Activated CD8-positive, alpha-beta memory T cell treated with anti-CD3 and anti-CD28 coated beads for 4 hours (primary cell): ENCODE results near the gene CD38.
"Not testable (repeated sequence)": the region's sequence is repeated elsewhere in the genome, so short reads cannot be mapped to it uniquely, and the experiment has no call there.

Source experiments
- DNase-seq, 2 donors: peaks; one replicate each; pipeline ENCODE4 v3.0.0-alpha.2; 2020; ENCODE audit warnings: low read depth in 2 of 2

Gene CD38

DNA sequence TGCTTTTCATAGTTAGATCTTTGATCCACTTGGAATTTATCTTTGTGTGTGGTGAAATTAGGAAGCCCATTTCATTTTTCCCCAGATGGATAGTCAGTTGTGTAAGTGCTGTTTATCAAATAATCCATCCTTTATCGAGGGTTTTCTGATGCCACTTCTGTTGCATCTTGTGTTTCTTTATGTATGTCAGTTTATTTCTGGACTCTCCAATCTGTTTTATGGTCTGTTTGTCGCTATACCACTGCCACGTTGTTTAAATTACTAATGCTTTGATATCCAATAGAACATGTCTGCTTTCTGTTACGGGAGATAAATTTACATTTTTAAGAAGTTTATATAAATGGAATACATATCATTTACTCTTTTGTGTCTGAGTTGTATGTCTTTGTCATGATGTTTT is 21.0 kb downstream of the CD38 start:
- no peak for DNase-seq

DNA sequence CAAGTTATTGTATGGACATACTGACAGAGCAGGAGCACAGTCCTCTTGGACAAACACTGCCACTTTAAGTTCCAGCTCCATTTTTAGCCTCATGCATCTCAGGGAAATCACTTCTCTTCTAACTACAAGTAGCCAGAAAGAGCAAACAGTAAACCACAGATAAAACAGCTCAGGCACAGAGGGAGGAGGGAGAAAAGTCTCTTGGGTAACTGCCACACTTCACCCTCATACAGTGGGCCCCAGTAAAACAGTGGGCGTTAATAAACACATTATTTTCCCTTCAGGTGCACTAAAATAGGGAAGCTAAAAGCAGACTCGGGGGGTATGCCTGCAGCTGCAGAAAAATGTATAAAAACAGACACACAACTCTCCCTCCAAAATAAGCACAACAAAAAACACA is 21.6 kb downstream of the CD38 start:
- DNase-seq, result no peak

DNA sequence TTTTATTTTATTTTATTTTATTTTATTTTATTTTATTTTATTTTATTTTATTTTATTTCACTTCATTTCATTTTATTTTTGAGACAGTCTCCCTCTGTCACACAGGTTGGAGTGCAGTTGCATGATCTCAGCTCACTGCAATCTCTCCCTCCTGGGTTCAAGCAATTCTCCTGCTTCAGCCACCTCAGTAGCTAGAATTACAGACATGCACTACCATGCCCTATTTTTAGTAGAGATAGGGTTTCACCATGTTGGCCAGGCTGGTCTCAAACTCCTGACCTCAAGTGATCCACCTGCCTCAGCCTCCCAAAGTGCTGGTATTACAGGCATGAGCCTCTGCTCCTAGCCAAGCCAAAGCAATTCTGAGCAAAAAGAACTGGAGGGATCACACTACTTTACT is 24.4 kb downstream of the CD38 start:
- not testable (repeated sequence) for DNase-seq

DNA sequence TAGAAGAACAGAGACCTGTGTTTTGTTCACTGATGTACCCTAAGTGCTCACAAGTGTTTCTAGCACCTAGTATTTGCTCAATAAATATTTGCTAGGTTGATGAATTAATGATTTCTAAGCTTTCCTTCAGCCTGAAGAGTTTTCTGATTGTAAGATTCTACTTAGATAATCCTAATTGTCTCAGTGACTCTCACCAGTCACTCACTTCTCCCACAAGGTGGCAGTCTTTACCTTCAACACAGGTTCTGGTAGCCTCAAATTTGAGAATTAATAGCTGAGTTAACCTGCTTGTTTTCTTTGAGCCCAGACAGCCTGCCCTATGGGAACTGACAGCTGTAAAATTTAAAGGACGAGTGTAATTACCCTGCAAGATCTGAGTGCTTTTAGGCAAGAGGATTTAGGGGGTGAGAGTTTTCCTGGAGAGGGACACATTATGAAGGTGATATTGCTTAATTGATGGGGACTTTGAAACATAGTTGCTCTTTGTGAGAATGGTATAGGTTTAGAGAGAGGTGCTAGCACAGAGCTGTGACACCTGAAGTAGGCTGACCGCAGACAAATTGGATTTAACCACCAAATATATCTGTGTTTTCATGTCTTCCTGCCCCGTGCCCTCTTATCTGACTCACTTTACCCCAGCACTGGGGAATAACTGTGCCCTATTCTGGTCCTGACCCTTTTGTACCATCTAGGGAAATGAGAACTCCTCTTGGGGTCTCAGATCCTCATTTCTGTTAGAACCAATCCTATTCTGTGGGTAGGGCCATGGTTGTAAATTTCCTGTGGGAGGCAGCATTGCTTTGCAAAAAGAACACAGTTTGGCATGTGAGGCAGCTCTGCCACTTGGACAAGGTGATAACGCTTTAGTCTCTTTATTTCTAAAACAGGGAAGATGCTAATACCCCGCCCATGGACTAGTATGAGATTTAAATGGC is 27.7 kb downstream of the CD38 start:
- DNase-seq, result peak in 1 of 2 donors; percentile 27

DNA sequence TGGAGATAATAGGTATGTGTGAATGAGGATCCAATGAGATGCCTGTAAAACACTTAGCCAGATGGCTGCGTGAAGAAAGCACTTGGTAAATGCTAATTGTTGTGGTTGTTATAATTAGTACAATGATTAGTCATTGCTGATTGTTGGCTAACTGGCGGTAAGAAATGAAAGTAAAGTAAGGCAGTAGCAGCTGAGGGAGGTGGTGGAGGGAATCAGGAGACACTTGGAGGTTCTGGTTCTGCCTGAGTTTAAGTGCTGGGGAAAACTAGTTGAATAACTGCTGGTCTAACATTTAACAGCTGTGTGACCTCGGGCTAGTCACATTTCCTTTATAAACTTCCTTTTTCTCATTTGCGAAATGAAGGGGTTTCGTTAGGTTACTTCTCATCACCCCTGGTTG is 30.9 kb downstream of the CD38 start:
- DNase-seq, result no peak

DNA sequence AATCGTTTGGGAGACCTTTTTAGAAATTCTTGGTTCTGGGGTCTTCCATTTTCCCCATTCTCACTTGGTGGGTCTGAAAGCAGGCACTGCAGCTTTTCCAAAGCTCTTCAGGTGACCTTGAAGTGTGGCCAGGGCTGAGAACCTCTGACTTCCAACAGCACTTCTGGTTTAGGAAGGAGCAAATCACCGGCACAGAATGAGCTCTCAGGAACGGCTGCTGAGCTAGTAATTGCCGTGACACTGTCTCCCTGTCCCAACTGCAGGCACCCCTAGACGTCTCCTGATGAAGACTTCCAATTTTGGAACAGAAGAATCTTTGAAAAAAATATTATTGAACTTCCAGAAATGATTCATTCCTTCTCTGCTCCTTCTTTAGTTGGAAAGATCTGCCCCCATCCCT is 31.3 kb downstream of the CD38 start:
- DNase-seq, result no peak

DNA sequence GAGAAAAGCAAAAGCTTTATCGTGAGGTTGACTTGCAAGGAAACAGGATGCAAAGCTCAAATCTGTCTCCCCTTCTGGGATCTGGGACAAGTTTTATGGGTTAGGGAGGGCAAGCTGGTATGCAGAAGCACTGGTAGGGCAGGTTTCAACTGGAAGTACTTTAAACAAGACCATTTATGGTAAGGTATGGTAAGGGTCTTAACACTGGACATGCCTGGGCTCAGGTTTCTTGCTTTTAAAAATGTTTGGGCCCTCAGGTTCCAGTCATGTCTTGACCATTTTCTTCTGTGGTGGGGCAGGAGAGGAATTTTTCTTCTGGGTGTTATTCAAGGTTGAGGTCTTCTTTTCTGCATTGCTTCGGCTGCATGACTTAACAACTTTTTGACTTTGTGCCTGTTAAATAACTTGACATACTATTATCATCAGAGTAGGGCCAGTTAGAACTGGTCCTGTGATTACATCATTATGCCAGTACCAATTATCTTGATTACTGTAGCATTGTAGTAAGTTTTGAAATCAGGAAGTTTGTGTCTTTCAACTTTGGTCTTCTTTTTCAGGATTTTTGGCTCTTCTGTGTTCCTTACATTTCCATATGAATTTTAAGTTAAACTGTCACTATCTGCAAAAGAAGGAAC is 33.7 kb downstream of the CD38 start:
- DNase-seq, result no peak

DNA sequence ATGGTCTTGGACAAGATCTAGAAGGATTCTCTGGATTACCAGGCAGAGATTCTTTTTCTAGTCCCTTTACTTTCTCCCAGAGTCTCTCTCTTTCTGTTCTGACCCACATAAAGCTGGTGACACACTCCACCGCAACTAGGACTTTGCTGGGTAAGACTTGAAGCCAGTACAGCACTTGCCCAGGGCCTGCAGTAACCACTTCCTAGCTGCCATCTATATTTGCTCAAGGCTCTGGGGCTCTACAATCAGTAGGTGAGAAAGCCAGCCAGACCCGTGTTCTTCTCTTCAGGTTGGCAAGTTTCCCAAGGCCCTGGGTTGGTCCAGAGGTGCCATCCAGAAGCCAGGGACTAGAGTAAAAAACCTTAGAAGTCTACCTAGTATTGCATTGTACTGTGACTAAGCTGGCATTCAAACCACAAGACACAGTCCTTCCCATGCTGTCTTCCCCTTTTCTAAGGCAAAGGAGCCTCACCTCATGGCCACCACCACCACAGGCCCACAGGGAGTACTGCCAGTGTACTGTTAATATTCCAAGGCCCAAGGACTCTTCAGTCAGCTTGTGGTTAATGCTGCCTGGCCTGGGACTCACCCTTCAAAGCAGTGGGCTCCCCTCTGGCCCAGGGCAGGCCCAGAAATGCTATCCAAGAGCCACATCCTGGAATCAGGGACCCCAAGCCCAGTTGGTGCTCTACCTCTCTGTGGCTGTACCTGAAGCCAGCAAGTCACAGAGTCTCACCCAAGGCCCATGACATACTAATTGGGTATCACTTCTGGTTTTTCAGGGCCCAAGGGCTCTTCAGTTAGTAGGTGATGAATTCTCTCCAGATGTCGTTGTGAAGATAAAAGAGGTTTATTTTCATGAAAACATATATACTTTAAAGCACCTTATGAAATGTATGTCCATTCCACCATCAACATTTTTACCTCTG is 54.7 kb downstream of the CD38 start:
- DNase-seq, result no peak

DNA sequence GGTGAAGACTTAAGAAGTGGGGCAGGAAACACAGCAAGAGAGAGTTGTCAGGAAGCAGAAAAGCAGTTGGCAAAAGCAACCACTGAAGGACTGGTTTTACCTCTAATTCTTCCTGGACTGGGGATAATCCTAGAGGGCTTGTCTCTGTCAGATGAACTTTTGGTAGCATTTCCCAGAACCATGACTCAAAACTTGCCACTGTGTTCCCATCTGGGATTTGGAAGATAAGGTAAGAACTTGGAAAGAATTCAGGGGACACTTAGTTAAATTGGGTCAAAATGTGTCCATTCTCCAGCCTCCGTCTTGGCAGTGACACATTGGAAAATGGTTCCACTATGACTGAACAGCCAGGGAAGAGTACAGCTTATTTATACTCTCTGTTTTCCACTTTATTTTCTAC is 55.7 kb downstream of the CD38 start:
- no peak for DNase-seq

DNA sequence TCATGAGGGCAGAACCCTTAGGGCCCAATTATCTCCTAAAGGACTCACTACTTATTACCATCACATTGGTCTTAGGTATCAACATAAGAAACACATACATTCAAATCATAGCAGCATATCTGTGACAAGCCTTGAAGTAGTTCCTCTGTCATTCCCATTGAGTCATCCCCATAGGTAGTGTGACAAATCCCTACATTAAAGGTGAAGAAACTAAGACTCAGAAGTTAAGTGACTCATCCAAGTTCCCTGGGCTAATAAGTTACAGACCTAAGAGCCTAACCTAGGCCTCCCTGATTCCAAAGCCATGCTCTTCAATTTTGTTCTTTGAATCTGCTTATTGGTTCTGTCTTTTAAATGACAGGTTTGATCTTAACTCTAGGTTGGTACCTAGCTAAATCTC is 58.2 kb downstream of the CD38 start:
- DNase-seq, result no peak

DNA sequence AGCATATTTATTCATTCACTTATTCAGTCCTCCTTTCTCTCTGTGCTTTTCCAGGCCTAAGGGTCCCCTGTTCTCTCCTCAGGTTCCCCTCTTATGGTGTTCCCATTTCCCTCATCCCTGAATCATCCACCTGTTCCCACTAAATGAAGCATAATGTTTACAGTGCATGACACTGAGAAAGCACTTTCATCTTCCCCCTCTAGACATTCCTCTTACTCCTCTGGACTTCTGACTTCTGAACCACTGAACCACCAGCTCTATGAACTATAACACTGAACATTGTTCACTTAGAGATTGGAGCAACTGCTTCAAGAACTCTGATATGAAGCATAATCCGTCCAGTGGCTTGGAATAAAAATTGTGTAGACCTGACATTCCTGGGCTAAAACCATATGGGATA is 59.5 kb downstream of the CD38 start:
- no peak for DNase-seq

DNA sequence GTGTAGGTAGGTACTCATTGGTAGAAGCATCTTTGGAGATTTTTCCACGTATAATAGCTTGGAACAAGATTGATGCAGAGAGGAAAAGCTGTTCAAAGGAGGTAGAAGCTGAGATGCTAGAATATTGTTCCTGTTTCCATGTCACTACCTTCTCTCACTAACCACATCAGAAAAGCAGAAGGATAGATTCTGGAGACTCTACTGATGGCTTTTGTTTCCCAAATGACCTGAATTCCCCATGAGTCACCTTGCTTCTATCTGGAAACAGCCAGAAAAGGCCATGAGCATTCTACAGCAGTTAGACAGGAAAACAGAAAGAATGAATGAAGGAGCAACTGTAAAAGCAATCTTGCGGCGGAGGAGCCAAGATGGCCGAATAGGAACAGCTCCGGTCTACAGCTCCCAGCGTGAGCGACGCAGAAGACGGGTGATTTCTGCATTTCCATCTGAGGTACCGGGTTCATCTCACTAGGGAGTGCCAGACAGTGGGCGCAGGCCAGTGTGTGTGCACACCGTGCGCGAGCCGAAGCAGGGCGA is 63.1 kb downstream of the CD38 start:
- DNase-seq, result not testable (repeated sequence)

DNA sequence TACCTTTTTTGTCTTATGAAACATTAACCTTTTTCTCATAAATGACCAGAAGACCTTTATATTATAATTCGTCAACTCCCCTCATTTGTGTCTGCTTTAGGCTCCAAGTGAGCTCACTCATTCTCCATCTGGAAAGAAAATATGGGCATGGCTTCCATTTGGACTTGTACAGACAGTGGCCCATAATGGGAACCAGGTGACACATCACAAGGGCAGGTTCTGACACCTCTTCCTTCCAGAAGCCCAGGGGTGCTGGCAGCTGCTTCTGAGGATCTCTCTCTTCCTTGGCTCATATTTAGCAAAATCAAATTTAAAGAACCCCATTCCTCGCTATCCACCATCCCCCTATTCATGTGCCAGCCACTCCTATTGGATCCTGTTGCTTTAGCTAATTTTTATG is 69.6 kb downstream of the CD38 start:
- no peak for DNase-seq

DNA sequence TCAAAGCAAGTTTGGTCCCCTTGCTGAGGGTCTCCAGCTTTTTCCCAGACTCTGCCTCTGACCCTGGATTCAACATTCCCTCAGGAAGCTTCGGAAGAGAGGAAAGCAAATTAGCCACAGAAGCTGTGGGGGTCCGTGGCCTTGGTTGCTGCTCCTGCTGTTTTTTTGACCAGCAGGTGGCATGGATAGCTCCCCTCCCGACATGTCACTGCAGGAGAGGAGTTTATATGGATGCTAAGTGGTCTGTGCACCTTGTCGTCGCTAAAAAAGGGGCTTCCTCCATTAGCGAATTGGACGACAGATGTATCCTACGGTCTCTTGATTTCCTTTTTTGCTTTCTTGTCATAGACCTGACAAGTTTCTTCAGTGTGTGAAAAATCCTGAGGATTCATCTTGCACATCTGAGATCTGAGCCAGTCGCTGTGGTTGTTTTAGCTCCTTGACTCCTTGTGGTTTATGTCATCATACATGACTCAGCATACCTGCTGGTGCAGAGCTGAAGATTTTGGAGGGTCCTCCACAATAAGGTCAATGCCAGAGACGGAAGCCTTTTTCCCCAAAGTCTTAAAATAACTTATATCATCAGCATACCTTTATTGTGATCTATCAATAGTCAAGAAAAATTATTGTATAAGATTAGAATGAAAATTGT is 70.2 kb downstream of the CD38 start:
- DNase-seq, result no peak

DNA sequence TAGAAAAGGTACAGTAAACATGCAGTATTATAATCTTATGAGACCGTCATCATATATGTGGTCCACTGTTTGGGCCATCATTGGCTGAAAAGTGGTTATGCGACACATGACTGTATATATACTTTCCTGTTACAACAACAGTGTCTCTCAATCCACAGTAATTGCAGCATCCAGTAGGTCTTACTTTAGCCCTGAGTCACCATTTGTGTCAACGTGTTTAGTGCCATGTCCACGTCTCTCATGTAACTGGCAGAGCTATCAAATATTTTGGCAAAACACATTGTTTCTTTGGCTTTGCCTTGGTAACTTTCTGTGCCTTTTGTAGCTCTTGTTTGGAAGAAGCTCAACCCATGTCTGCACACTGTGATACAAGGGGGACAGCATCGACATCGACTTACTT is 73.8 kb downstream of the CD38 start:
- no peak for DNase-seq

DNA sequence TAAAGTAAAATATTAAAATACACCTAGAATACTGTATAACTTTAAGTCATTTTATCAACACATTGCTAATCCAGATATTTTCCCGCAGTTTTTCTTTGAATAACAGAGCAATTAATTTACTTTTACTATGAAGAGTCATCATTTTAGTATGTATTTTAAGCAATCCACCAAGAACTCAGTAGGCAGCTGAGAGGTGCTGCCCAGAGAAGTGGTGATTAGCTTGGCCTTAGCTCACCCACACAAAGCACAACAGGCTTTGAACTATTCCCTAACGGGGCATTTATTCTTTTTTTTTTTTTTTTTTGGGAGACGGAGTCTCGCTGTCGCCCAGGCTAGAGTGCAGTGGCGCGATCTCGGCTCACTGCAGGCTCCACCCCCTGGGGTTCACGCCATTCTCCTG is 74.4 kb downstream of the CD38 start:
- DNase-seq, result no peak

DNA sequence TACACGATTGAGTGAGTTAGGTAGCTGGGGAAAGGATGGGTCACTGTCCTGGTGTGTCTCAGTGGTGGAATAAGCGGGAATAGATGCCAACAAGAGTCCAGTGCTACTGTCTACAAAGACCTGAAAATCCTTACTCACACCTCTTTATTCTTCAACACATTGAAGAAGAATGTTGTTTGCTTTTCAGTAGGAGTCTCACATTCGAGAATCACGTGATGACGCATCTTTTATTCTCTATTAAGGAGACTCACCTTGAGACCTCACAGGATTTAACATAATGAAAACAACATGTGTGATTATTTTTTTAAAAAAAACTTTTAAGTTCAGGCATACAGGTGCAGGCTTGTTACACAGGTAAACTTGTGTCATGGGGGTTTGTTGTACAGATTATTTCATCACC is 75.2 kb downstream of the CD38 start:
- DNase-seq, result no peak

DNA sequence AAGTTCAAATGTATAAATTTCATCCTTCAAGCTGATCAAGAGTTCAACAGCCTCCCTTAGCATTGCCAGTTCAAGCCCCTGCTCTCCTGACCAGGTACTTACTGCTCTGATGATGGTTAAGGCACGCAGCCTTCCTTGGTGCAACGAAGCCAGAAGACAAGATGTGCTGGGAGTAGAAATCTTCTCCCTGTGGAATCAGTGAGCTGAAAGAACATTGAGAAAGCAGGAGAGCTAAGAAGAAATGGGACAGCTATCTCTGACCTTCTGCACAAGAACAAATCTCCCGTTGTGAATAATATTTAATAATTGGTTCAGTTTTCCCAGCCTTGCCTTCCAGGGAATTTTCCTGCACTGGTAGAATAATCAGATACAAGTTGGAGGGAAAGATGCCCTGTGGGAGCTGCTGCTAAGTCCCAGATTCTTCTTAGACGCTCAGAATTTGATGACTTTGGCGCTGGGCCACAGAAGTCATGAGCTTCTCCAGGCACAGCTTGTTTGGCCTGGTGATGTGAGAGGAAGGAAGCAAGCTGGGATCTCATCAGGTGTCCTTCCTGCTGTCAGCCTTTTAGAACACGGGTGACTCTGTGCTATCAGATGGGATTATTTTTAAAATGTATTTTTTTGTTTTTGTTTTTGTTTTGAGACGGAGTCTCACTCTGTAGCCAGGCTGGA is 77.8 kb downstream of the CD38 start:
- no peak for DNase-seq

DNA sequence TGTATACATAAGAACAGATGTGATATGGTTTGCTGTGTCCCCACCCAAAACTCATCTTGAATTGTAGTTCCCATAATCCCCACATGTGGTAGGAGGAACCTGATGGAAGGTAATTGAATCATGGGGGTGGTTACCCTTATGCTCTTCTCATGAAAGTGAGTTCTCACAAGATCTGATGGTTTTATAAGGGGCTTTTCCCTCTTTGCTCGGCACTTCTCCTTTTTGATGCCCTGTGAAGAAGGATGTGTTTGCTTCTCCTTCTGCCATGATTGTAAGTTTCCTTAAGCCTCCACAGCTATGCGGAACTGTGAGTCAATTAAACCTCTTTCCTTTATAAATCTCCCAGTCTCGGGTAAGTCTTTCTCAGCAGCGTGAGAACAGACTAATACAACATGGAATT is 83.1 kb downstream of the CD38 start:
- not testable (repeated sequence) for DNase-seq

DNA sequence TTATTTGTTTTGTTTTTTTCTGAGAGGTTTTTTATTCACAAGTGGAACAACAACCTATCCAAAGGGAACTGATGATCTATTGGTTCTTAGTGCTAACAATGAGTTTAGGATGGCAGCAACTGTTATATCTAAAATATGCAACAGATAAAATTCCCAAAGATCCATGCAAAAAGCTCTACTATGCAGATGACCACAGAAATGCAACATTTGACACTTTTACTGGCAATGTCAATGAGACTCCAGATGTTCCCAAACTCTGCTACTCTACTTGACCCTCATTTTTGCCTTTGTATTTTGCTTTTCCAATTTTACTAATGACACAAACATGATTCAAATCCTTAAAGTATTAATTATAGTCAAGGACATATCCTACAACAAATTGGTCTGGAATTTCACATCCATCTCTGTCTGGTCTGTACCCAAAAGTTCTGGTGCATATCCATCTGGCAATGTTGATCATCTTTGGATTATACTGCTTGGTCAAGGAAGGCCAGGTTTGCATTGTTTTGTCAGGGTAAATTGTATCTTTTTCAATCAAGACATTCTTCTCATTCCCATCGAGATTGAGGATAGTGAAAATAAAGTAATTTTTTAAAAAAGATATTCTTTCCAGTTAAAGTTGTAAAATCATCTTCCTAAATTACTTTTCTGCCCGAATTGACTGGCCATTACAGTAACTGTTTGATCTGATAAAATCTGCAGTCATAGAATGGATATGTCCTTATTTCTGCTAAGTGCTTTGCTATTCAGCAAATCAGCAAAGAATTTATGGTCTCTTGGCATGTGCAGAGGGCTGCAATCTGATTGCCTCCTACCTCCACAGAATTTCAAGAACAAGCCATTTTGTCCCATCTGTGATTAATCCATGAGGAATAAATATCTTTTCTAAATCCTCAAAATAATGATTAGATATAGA is 86.8 kb downstream of the CD38 start:
- no peak for DNase-seq
